Superior temporal gyrus (tissue), 1 donor: ENCODE measurements around the gene LRRTM4.

Experiments
- DNase-seq: peaks from one replicate; pipeline ENCODE4 v3.0.0-alpha.2; 2016; ENCODE audit errors: extremely low spot score

LRRTM4 gene

DNA sequence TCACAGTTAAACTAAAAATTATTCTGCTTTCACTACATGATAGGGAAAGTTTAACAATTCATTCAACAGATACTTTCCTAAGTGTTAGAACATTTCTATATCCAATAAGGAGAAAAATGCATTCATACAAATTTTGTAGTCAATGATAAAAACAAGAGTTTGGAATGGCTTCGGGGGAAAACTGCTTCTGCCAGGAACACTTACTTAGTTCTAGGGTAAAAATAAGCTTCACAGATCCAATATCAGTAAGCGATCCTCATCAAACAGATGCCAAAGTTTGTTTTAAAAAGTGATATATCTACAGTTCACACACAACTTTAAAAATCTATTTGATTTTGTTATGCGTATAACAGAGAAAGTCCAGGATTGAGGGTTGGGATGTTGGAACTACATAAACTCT lies 199.7 kb downstream of the LRRTM4 start:
- DNase-seq = no peak

- DNase-seq = peak; percentile 24
Measured at GRCh38 chr2:77314721-77315120, 207.5 kb downstream of the LRRTM4 start.

GRCh38 chr2:77310416-77310815 lies 211.8 kb downstream of the LRRTM4 start:
- DNase-seq = no peak

- no peak for DNase-seq
Measured at GRCh38 chr2:77309725-77310124, 212.5 kb downstream of the LRRTM4 start.

GRCh38 chr2:77301441-77301840 lies 220.7 kb downstream of the LRRTM4 start:
- DNase-seq = no peak

GRCh38 chr2:77296791-77297190 lies 225.4 kb downstream of the LRRTM4 start:
- no peak for DNase-seq

DNA sequence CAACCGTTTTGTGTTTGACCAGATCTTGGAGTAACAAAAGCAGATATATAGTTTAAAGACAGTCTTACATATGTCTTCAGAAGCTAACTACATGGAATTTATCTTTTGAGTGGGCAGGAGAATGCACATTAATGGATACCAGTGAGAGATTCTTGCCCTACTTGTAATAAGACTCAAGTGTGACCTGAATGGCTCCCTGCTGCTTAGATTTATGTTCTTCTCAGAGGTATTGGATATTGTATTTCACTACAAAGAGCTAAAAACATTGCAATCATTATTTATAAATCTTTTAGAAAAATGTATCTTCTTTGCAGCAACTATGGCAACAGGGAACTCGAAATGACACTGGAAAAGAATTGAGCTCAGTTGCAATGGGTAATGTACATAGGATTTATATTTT lies 227.7 kb downstream of the LRRTM4 start:
- DNase-seq = no peak

DNA sequence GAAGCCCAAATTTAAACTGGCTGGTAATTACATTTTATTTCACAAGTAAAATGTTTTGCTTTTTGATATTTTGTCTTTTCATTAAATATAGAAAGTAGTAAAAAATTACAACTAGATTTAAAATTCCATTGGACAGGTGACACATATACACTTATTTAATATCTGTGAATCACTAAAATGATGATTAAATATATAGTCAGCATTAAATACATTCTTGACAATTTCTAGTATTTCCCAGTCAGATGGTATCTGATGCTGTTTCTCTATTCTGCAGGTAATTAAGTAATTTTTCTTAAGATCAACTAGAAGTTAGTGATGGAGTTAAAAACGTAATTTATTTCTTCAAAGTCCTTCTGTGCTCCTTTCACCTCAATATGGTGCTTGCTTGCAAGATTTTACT lies 237.8 kb downstream of the LRRTM4 start:
- no peak for DNase-seq

DNA sequence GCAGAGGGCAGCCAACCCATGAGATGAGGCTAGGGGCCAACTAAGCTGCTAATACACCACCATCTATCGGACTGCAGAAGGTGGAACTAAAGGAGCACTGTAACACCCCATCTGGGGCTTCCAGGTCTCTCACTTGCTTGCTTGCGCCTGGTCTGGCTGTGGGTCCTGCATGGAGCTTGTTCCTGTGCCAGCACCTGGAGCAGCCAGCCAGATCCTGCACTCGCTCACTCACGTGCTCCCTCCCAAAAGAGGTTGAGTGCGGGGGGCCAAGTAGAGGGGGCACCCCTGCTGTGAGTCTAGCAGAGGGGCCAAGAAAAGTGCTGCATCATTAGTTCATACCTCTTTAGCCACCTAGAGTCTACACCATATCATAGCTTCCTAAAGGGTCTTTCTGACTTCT lies 250.9 kb downstream of the LRRTM4 start:
- no peak for DNase-seq

DNA sequence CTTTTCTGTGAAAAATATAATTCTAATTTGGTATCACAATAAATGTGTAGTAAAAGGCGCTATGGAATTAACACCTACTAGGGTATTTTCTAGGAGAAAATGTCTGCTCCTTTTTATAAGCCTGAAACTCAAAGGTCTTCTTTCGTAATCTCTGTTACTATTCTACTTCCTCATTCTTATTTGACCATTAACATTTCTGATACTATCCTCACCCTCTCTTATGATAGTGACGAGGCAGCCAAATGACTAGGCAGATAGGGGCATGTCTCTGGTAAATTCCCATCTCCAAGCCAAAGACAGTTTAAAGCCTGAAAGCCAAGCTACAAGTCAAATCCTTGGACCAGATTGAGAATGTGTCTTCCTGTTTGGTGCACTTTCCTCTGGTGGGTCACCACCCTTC lies 251.7 kb downstream of the LRRTM4 start:
- DNase-seq = no peak

DNA sequence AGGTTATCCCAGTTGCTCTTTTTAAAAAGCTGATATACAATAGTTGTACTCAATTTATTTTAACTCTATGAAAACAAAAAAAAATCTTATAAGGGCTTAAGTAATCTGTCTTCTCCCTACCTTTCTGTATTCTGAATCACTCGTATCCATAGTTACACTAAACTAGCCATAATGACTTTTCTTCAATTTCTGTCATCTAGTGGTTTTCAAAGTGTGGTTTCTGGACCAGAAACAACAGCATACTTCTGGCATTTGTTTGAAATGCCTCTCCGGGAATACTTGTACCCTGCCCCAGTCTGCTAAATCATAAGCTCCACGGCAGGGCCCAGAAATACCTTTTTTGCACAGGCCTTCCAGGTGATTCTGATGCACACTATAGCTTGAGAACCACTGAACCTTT lies 253.6 kb downstream of the LRRTM4 start:
- no peak for DNase-seq

GRCh38 chr2:77232909-77233425 lies 289.2 kb downstream of the LRRTM4 start:
- no peak for DNase-seq

- DNase-seq = no peak
Measured at GRCh38 chr2:77228391-77228790, 293.8 kb downstream of the LRRTM4 start.

- DNase-seq = no peak
Measured at GRCh38 chr2:77210725-77211124, 311.5 kb downstream of the LRRTM4 start.

- DNase-seq = no peak
Measured at GRCh38 chr2:77207331-77207730, 314.8 kb downstream of the LRRTM4 start.

GRCh38 chr2:77201755-77202154 lies 320.4 kb downstream of the LRRTM4 start:
- no peak for DNase-seq

DNA sequence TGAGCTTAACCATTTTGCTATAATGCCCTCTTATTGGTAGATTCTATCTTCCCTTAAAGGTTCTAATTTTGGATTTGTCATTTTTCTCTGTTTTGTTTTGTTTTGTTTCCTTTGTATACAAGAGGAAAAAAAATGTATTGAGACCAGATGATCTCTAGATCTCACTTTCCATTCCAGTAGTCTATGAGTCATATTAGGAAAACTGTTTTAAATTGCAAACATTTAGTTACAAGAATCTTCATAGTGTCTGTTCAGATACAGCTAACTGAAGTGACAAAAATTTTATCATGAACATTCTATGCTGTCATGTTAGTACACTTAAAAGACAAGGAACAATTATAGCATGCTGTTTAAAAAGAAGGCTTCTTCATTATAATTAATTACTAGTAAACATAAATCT lies 322.8 kb downstream of the LRRTM4 start:
- no peak for DNase-seq

DNA sequence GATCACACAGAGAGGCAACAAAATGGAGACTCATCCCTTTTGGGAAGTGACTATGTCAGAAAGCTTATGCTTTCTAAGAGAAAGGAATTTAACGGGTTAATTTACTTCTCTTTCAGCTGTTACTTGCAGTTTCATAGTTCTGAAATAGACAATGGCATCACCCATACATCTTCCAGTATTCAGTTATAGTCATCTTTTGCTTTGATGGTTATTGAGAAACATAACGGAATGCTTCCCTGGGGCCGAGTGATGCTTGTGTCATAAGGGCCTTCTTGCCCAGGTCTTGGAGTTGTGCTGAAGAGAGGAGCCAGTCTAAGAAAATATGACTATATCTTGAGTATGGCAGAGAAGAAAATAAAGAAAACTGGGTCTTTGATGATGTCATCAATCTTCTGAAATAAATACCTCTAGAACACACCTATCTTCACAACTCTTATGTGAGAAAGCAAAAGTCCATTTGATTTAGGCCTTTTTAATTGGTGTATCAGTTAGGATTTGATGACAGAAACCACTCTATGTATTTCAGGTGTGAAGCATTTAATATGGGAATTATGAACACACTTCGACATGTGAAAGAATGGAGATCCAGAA lies 328.2 kb downstream of the LRRTM4 start:
- no peak for DNase-seq

DNA sequence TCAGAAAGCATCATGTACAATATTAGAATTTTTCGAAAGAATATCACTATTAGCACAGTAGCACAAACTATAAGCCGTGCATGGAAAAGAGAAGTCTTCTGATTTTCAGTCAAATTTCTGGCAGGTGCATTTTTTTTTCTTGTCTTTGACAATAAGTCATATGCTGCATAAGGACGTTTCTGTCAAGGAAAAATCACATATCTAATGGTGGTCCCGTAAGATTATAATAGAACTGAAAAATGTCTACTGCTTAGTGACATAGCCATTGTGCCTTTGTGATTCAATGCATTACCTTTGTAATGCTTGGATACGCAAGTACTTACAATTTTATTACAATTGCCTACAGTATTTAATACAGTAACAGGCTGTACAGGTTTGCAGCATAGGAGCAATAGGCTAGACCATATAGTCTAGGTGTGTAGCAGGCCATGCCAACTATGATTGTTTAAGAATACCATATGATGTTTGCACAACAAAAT lies 329.3 kb downstream of the LRRTM4 start:
- no peak for DNase-seq

GRCh38 chr2:77191665-77192064 lies 330.5 kb downstream of the LRRTM4 start:
- no peak for DNase-seq

DNA sequence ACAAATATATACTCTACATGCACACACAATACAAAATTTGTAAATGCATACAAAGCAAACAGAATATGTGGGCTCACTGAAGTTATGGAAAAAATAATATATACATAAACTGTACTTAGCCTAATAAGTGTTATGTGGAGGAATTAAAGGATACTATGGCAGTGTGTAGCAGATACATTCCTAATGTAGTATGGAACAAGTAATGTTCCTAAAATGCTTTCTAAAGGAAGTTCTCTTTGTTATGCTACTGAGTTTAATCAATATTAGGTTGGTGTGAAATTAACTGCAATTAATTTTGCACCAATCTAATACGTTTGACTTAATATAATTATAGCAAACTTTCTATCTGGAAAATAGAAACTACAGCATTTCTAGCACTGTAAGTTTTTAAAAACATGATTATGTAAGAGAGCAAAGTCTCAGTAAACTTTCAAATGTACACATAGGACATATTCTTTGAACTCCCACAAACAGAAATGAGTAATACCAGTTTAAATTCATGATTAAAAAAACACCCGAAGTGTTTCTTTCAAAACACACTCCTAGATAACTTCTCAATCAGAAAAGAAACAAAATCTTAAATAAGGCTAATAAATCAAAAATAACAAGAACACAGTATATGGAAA lies 331.3 kb downstream of the LRRTM4 start:
- no peak for DNase-seq

DNA sequence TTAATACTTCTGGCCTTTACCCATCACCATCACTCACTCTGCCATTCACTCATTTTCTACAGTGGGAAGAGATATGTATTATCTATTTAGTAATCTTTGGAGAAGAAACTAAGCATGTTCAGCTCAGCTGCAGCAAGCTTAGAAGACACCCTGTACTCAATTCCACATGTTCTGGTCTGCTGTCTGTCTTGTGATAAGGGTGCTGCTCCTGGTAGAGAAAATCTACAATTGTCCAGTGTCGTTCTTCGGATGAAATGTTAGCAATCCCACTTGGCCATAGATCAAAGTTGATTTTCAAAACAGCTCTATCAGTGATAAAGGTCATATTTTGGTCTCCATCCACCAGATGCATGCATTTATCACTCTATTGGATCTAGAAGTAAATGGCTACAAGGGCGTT lies 337.1 kb downstream of the LRRTM4 start:
- no peak for DNase-seq

GRCh38 chr2:77179297-77179696 lies 342.9 kb downstream of the LRRTM4 start:
- no peak for DNase-seq
